CD4-positive, alpha-beta T cell (primary cell): ENCODE data around the gene UBD. TPM values are rescaled to one million over a fixed set of nuclear protein-coding genes. Genes with fewer than 3 reads are reported as not detected.

Experiments
- ATAC-seq: fragments of 200-7000 bp; cut with Tn5 transposase; one replicate; pipeline ENCODE4 v1.10.0; 2022; ENCODE audit warnings: mild to moderate bottlenecking; ENCODE audit not compliant: poor library complexity
- CTCF ChIA-PET: fragments of 350-600 bp; sonication (Branson Sonifier 250); formaldehyde crosslinking; loops from one replicate; lab custom pipeline; 2021; ENCODE audit warnings: antibody characterized with exemption, inconsistent platforms; lab: Charles Lee
- POLR2A ChIA-PET: fragments of 350-600 bp; sonication (Branson Sonifier 250); formaldehyde crosslinking; loops from one replicate; lab custom pipeline; 2021; ENCODE audit warnings: antibody characterized with exemption, inconsistent platforms; lab: Charles Lee
- DNase-seq, 14 experiments: peaks; one replicate each; pipeline ENCODE4 v3.0.0-alpha.2; 2013 to 2020; ENCODE audit warnings: mixed read lengths in 2 of 14
- H3K27ac ChIP-seq, 2 donors: one replicate each; pipeline versions ENCODE4 v1.5.1 to v1.7.0; 2013; ENCODE audit warnings: low read length in 2 of 2, low read depth in 1 of 2, mild to moderate bottlenecking in 1 of 2
- H3K27me3 ChIP-seq, 2 experiments: 1 replicate in 1 of 2; 2 replicates in 1 of 2; pipeline versions ENCODE4 v1.6.1 to v1.7.0; 2013; ENCODE audit warnings: low read length in 2 of 2, control low read depth in 1 of 2, mild to moderate bottlenecking in 1 of 2, moderate library complexity in 1 of 2; ENCODE audit not compliant: insufficient read depth in 2 of 2, control insufficient read depth in 1 of 2
- H3K36me3 ChIP-seq: one replicate; pipeline ENCODE4 v1.6.1; 2013; ENCODE audit warnings: low read length, control low read depth; ENCODE audit not compliant: insufficient read depth
- H3K4me1 ChIP-seq: one replicate; pipeline ENCODE4 v1.6.1; 2013; ENCODE audit warnings: low read length, control low read depth; ENCODE audit not compliant: insufficient read depth
- H3K4me3 ChIP-seq: one replicate; pipeline ENCODE4 v1.5.1; 2013; ENCODE audit warnings: mild to moderate bottlenecking, low read length, moderate library complexity
- H3K9me3 ChIP-seq, 2 experiments: 1 replicate in 1 of 2; 2 replicates in 1 of 2; pipeline versions ENCODE4 v1.6.1 to v1.7.0; 2013; ENCODE audit warnings: low read length in 2 of 2, mild to moderate bottlenecking in 2 of 2, control low read depth in 1 of 2, moderate library complexity in 1 of 2; ENCODE audit not compliant: control insufficient read depth in 1 of 2, insufficient read depth in 1 of 2
- H3K27ac Mint-ChIP-seq: one replicate; pipeline ENCODE4 v1.8.0; 2020; ENCODE audit warnings: mixed read lengths
- H3K27me3 Mint-ChIP-seq: one replicate; pipeline ENCODE4 v1.8.0; 2021; ENCODE audit warnings: mixed read lengths
- H3K36me3 Mint-ChIP-seq: one replicate; pipeline ENCODE4 v1.8.0; 2021; ENCODE audit warnings: low read depth, mixed read lengths
- H3K4me1 Mint-ChIP-seq: one replicate; pipeline ENCODE4 v1.8.0; 2021; ENCODE audit warnings: low read depth, mixed read lengths
- H3K4me3 Mint-ChIP-seq: one replicate; pipeline ENCODE4 v1.8.0; 2020; ENCODE audit warnings: mild to moderate bottlenecking, mixed read lengths
- H3K9me3 Mint-ChIP-seq: one replicate; pipeline ENCODE4 v1.8.0; 2020; ENCODE audit warnings: mixed read lengths
- CTCF ChIP-seq: fragments of 200-600 bp; IDR thresholded peaks from one replicate; pipeline ENCODE4 v1.8.0; 2022; ENCODE audit warnings: antibody characterized with exemption, mild to moderate bottlenecking
- intact Hi-C, 2 experiments: fragments of 100-400 bp; cut with DNase I in 1 of 2; cut with micrococcal nuclease in 1 of 2; formaldehyde crosslinking; loops; one replicate each; pipeline versions ENCODE4 v1.15.1 to v1.9.0; 2023 to 2025; cut with DNase I, micrococcal nuclease
- polyA plus RNA-seq, 2 donors: library from polyadenylated mRNA; unstranded; fragments of 120-200 nt; gene quantifications; one replicate each; pipeline ENCODE4 v1.2.1, GENCODE V29; 2013
- total RNA-seq, 174 experiments: library from RNA in 2 of 174; stranded (reverse) in 2 of 174; gene quantifications; one replicate each; pipeline ENCODE4 v1.2.3 and lab custom pipeline; 2021 to 2026

UBD gene
- not detected for total RNA-seq
- 0.11 TPM for polyA plus RNA-seq (2013, experiment 1 of 2)
- polyA plus RNA-seq (2013, experiment 2 of 2), result 0.08 TPM
- total RNA-seq (lab: John Stamatoyannopoulos, UW), result 0 to 0.20 (median 0) reads per million in 172 experiments

- Histone ChIP-seq H3K27me3 (peaks cover 24 to 39% of the 10 kb centered on the region in 2 experiments), H3K9me3 (no peaks in the 10 kb centered on the region), H3K4me1 (no peaks in the 10 kb centered on the region), H3K36me3 (no peaks in the 10 kb centered on the region), H3K27ac (no peak within 1 kb of the TSS), H3K4me3 (no peak within 1 kb of the TSS)
- Mint-ChIP-seq H3K9me3 (no peaks in the 10 kb centered on the region), H3K4me1 (peaks cover 4% of the 10 kb centered on the region), H3K36me3 (no peaks in the 10 kb centered on the region), H3K4me3 (no peak within 1 kb of the TSS), H3K27ac (no peak within 1 kb of the TSS), H3K27me3 (peaks cover 80% of the 10 kb centered on the region)
- intact Hi-C loops, result no loop called here
- no peak for DNase-seq
- ATAC-seq, result no peak
- ChIA-PET CTCF (interaction anchor here (0.6 kb wide), 1 partner anchor 27 kb away, joined by 3 read pairs; no protein-coding TSS in a partner anchor), POLR2A (no interaction called here)
- TF ChIP-seq CTCF, result no peak
Measured at GRCh38 chr6:29559524-29560287, at the start of gene UBD. Gene UBD (minus strand): TSS chr6:29559732. CDS start chr6:29559701, 31 bp downstream.

- no peak for TF ChIP-seq CTCF
- no peaks in the 10 kb centered on the region for H3K9me3 ChIP-seq
- H3K9me3 Mint-ChIP-seq, result no peaks in the 10 kb centered on the region
- ChIA-PET POLR2A (no interaction called here), CTCF (no interaction called here)
- H3K27ac Mint-ChIP-seq, result no peak overlapping the region
- intact Hi-C loops, result no loop called here
- H3K36me3 Mint-ChIP-seq, result peaks cover 91% of the 10 kb centered on the region
- H3K4me1 ChIP-seq, result no peaks in the 10 kb centered on the region
- ATAC-seq, result no peak
- no peak overlapping the region for H3K4me3 Mint-ChIP-seq
- H3K4me1 Mint-ChIP-seq, result no peaks in the 10 kb centered on the region
- H3K36me3 ChIP-seq, result peaks cover 68% of the 10 kb centered on the region
- H3K27me3 Mint-ChIP-seq, result no peaks in the 10 kb centered on the region
- no peak overlapping the region for H3K4me3 ChIP-seq
- no peak for DNase-seq
- H3K27ac ChIP-seq, result no peak overlapping the region
- H3K27me3 ChIP-seq, result no peaks in the 10 kb centered on the region
Measured at GRCh38 chr6:29608131-29608530, 48.6 kb upstream of the UBD start.

- no peak overlapping the region for H3K27ac Mint-ChIP-seq
- peaks cover 61% of the 10 kb centered on the region for H3K36me3 Mint-ChIP-seq
- H3K4me1 Mint-ChIP-seq, result no peaks in the 10 kb centered on the region
- Histone ChIP-seq H3K4me3 (no peak overlapping the region), H3K27me3 (no peaks in the 10 kb centered on the region), H3K36me3 (peaks cover 50% of the 10 kb centered on the region), H3K4me1 (no peaks in the 10 kb centered on the region), H3K27ac (no peak overlapping the region), H3K9me3 (no peaks in the 10 kb centered on the region)
- ATAC-seq (no peak), DNase-seq (no peak)
- no peak overlapping the region for H3K4me3 Mint-ChIP-seq
- no peak for TF ChIP-seq CTCF
- ChIA-PET POLR2A (no interaction called here), CTCF (no interaction called here)
- H3K9me3 Mint-ChIP-seq, result no peaks in the 10 kb centered on the region
- no peaks in the 10 kb centered on the region for H3K27me3 Mint-ChIP-seq
- intact Hi-C loops, result no loop called here
Measured at GRCh38 chr6:29603930-29604329, 44.4 kb upstream of the UBD start.
